ENCODE measurements around the gene FBXO4.
"Not testable (repeated sequence)": the region's sequence is repeated elsewhere in the genome, so short reads cannot be mapped to it uniquely, and the experiment has no call there.

Gene FBXO4

DNA sequence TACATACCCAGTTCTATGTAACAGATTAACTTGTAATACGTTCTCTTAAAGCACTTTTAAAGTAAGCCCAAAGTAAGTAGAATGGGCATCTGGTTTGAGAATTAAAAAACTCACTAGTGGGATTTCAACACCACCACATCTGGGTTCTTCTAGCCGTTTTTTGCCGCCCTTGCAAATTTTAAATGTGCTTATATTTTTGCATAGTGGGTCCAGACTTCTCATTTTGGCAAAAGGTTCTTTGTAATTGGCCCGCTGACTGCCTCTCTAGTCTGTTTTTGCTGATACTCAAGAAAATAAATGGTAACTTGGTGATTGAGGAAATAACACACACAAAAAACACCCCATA lies 582 bp upstream of the FBXO4 start:
- FAIRE-seq = no peak

- no peak for FAIRE-seq
These were observed 472 bp downstream of the FBXO4 start for GRCh38 chr5:41925555-41925951.

- no peak for FAIRE-seq
These were observed 2.5 kb downstream of the FBXO4 start for GRCh38 chr5:41927604-41928003.

DNA sequence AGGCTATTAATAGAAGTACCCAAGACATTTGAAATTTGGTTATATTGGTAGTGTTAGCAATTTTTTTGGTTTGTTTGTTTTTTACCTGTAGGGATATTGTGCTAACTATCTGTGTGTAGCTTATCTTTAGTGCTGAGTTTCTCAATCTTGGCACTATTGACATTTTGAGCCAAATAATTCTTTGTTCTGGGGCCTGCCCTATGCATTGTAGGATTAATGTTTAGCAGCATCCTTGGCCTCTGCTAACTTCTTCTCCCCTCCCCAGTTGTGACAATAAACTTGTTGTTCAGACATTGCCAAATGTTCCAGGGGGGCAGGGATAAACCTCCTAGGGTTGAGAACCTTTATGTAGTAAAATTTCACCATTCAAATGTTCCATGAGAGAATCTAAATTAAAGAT lies 4.0 kb downstream of the FBXO4 start:
- no peak for FAIRE-seq

DNA sequence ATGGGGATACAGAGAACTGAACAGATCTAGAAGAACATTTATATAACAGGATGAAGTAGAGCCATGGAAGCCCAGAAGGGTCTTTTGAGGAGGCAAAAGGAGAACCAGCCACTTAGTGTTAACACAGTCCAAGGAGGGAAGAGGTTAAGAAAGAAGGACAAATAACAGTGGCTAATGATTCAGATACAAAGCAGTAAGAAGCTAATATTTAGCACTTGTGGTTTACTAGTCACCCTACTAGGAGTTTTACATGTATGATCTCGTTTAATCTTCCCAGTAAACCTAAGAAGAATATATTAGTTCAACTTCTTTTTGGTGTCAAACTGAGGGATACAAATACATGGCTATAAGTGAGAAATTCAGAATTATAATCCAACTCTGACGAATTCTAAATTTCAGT lies 7.7 kb downstream of the FBXO4 start:
- FAIRE-seq = no peak

- no peak for FAIRE-seq
These were observed 10.5 kb downstream of the FBXO4 start for GRCh38 chr5:41935544-41935943.

DNA sequence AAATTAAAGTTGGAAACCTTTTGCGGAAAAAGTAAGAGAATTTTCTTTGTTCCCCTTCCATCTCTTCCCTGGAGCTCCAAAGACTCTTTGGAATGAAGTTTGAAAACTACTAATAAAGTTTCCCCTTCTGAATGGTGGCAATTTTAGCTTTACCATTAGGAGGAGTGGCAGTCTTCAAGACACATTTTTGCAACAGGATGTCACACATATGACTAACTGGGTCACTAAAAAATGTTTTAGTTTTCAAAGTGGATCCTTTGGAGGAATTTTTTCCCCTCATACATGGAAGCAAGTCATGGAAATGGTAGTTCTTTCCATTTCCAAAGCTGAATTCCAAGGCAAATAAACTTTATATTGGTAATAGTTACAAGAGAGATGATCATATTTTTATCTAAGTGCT lies 15.6 kb downstream of the FBXO4 start:
- no peak for FAIRE-seq

- not testable (repeated sequence) for FAIRE-seq
These were observed 20.4 kb downstream of the FBXO4 start for GRCh38 chr5:41945332-41945955.

DNA sequence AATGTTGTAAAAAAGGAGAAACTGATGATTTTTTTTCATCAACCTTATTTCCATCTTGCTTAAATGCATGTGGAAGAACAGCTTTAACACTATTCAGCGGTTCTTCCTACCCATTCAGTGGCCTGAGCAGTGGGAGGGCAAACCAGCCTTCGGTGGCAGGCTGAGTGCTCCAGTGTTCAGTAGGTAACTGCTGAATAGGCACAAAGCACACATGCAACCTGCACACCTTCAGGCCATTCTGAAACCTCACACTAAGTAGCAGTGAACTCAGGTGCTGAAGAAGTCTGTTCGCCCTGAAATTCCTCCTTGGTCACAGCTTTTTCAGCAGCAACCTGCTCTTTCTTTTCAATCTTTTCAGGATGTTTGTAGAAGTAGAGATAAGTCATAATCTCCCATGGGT lies 26.1 kb downstream of the FBXO4 start:
- no peak for FAIRE-seq

GRCh38 chr5:41954286-41954685 lies 29.2 kb downstream of the FBXO4 start:
- FAIRE-seq = no peak

- FAIRE-seq = no peak
These were observed 30.4 kb downstream of the FBXO4 start for GRCh38 chr5:41955432-41956024.

- FAIRE-seq = no peak
These were observed 31.9 kb downstream of the FBXO4 start for GRCh38 chr5:41956943-41957342.

DNA sequence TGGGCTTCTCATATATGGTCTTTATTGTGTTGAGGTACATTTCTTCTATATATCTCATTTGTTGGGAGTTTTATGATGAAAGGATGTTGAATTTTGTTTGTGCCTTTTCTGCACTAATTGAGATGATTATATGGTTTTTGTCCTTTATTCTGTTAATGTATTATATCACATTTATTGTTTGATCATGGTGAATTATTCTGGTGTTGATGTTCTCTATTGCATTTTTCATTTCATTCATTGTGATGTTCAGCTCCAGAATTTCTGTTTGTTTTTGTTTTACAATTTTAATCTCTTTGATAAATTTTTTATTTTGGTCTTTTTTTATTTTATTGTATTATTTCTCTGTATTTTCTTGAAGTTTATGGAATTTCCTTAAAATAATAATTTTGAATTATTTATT lies 35.4 kb downstream of the FBXO4 start:
- no peak for FAIRE-seq

GRCh38 chr5:41961736-41962135 lies 36.7 kb downstream of the FBXO4 start:
- FAIRE-seq = no peak

DNA sequence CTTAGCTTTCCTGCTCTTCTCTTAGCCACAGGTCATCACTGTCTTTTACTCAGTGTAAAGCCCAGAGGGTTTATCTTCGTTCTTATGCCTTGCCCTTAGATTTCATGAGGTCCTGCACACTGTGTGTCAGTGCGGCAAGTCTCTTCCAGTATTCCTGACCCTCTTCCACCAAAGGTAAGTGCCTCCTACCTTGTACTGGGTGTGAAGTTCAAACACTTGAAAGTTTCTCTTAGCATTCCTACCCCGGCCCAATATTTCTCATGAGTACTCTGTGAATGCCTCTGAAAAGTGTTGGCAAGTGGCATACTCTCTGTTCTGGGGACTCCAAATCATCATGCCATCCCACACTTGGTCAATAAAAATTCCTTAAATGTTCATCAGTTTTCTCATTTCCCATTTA lies 37.4 kb downstream of the FBXO4 start:
- no peak for FAIRE-seq

DNA sequence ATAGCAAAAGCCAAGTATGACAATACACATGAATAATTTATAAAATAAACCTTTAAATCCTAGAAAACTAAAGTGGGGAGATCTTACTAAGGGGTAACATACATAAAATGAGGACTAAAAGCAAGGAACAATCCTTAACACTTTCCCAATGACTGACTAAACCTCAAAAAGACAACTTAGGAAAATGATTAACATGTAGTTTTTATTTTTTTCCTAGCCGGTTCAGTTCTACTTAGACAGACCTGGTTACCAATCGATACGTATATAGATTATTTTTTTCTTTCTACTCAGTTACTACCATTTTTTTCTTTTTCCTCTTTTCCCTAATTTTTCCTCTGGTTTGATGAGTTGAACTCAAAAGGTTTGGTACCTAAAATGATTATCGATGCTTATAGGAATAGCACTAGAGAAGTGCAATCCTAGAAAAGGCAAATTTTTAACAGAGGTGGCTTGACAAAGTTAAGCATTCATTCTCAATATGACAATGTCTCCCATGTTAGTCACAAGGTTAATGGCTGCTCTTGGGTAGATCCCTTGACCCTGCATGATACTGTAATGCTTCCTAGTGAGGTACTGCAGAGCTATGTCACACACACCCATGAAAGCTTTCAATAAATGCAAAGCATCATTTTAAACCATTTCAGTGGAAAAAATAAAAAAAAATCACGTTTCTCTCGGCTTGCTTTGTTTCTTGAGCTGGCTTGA lies 41.5 kb downstream of the FBXO4 start:
- no peak for FAIRE-seq

DNA sequence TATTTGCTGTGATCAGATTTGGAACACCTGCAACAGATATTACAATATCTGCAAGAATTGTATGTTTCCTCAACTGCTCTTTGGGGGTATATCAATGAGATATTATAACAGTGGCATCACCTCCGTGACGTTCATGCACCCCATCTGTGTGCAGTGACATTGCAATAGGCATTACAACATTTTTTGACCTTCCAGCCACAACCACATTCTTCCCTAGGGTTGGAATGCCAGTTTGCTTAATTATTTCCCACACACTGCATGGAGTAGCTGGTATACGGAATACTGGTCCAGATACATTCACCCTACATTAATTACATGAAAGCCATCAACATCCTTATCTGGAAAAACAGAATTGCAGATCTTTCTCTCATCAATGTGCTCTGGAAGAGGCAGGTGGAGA lies 42.3 kb downstream of the FBXO4 start:
- FAIRE-seq = no peak

GRCh38 chr5:41968153-41968723 lies 43.2 kb downstream of the FBXO4 start:
- FAIRE-seq = no peak

DNA sequence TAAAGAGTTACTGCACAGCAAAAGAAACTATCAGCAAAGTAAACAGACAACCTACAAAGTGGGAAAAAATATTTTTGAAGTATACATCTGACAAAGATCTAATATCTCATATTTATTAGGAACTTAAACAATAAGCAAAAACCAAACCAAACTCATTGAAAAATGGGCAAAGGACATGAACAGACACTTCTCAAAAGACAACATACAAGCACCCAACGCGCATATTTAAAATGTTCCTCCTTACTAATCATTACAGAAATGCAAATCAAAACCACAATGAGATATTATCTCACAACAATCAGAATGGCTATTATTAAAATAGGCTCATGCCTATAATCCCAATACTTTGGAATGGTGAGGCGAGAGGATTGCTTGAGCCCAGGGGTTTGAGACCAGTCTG lies 48.0 kb downstream of the FBXO4 start:
- no peak for FAIRE-seq

- FAIRE-seq = no peak
These were observed 48.8 kb downstream of the FBXO4 start for GRCh38 chr5:41973887-41974286.

GRCh38 chr5:41978676-41979075 lies 53.6 kb downstream of the FBXO4 start:
- FAIRE-seq = no peak

GRCh38 chr5:41980396-41980795 lies 55.3 kb downstream of the FBXO4 start:
- FAIRE-seq = no peak

GRCh38 chr5:41980870-41981269 lies 55.8 kb downstream of the FBXO4 start:
- no peak for FAIRE-seq

- FAIRE-seq = not testable (repeated sequence)
These were observed 57.8 kb downstream of the FBXO4 start for GRCh38 chr5:41982858-41983257.

All from TTC549 (cell line).